HCT116 (cell line): ENCODE results near the gene COL28A1. TPM values are rescaled to one million over a fixed set of nuclear protein-coding genes. Genes with fewer than 3 reads are reported as not detected.

ENCODE experiments used
- ATAC-seq: fragments of 200-7000 bp; cut with Tn5 transposase; 2 replicates; pipeline ENCODE4 v1.9.1; 2020; ENCODE audit warnings: mild to moderate bottlenecking, moderate library complexity
- BruUV-seq: library from RNA; stranded (reverse); fragments of 400-500 nt; replicated peaks from 2 replicates; lab custom pipeline; 2021; lab: Mats Ljungman, UMichigan
- CTCF ChIA-PET: fragments of 300-600 bp; sonication (Branson Sonifier 250); formaldehyde crosslinking; loops from one replicate; lab custom pipeline; 2021; ENCODE audit warnings: antibody characterized with exemption; lab: Charles Lee
- POLR2A ChIA-PET: fragments of 300-600, 350-600 bp; sonication (Branson Sonifier 250); formaldehyde crosslinking; loops from one replicate; lab custom pipeline; 2021; ENCODE audit warnings: antibody characterized with exemption; lab: Charles Lee
- RAD21 ChIA-PET, 2 experiments: fragments of 300-600 bp; sonication (Branson Sonifier 250); formaldehyde crosslinking; loops; one replicate each; lab custom pipeline; 2023; ENCODE audit warnings: low total read pairs in 2 of 2; ENCODE audit not compliant: uncharacterized antibody in 2 of 2, unreplicated experiment in 2 of 2, low non-redundant PET in 1 of 2; lab: Charles Lee
- DNase-seq: peaks from one replicate; pipeline ENCODE4 v3.0.0-alpha.2; 2010; ENCODE audit warnings: low read depth, low spot score
- H2AFZ ChIP-seq: fragments of 200-600 bp; shearing (Covaris generic), sonication (generic); 2 replicates; pipeline ENCODE4 v1.6.1; 2017; ENCODE audit warnings: low read depth, mixed run types, mixed read lengths, antibody characterized with exemption, low read length; ENCODE audit not compliant: poor library complexity, severe bottlenecking
- H3K27ac ChIP-seq: 2 replicates; pipeline ENCODE4 v1.5.1; 2012; ENCODE audit warnings: low read depth, low read length
- H3K27me3 ChIP-seq: fragments of 200-600 bp; sonication (generic); 2 replicates; pipeline ENCODE4 v1.6.1; 2016; ENCODE audit warnings: mixed run types, low read length, mixed read lengths; ENCODE audit not compliant: insufficient read depth
- H3K36me3 ChIP-seq, 2 experiments: fragments of 200-500 bp in 1 of 2; fragments of 200-600 bp in 1 of 2; sonication (Bioruptor generic) in 1 of 2; sonication (generic) in 1 of 2; 2 replicates each; pipeline versions ENCODE4 v1.5.1 to v1.6.1; 2014 to 2016; ENCODE audit warnings: low read length in 2 of 2, inconsistent platforms in 1 of 2, mixed read lengths in 1 of 2, mixed run types in 1 of 2; ENCODE audit not compliant: insufficient read depth in 2 of 2, control insufficient read depth in 1 of 2
- H3K4me1 ChIP-seq, 2 experiments: fragments of 200-600 bp in 1 of 2; sonication (generic) in 1 of 2; 2 replicates each; pipeline versions ENCODE4 v1.5.1 to v1.6.1; 2012 to 2017; ENCODE audit warnings: low read length in 2 of 2, inconsistent platforms in 1 of 2, mild to moderate bottlenecking in 1 of 2, mixed read lengths in 1 of 2, mixed run types in 1 of 2, moderate library complexity in 1 of 2; ENCODE audit not compliant: insufficient read depth in 2 of 2, control insufficient read depth in 1 of 2
- H3K4me2 ChIP-seq: fragments of 200-600 bp; sonication (generic); 2 replicates; pipeline ENCODE4 v1.6.1; 2017; ENCODE audit warnings: mixed run types, low read length, mixed read lengths
- H3K4me3 ChIP-seq, 2 experiments: fragments of 200-600 bp in 1 of 2; sonication (generic) in 1 of 2; replicated peaks in 1 of 2; 2 replicates each; pipeline ENCODE4 v1.5.1; 2011 to 2016; ENCODE audit warnings: low read length in 2 of 2, control low read depth in 1 of 2, low read depth in 1 of 2, mild to moderate bottlenecking in 1 of 2, mixed read lengths in 1 of 2, mixed run types in 1 of 2
- H3K79me2 ChIP-seq: fragments of 200-600 bp; sonication (generic); 2 replicates; pipeline ENCODE4 v1.6.1; 2017; ENCODE audit warnings: mild to moderate bottlenecking, mixed run types, low read length, moderate library complexity, mixed read lengths; ENCODE audit not compliant: insufficient read depth
- H3K9ac ChIP-seq: fragments of 200-600 bp; sonication (generic); 2 replicates; pipeline ENCODE4 v1.6.1; 2016; ENCODE audit warnings: low read length, mixed read lengths
- H3K9me2 ChIP-seq: fragments of 200-600 bp; sonication (generic), shearing (Covaris generic); 2 replicates; pipeline ENCODE4 v1.6.1; 2017; ENCODE audit warnings: mixed run types, mild to moderate bottlenecking, moderate library complexity; ENCODE audit not compliant: insufficient read depth
- H3K9me3 ChIP-seq, 2 experiments: fragments of 200-500 bp in 1 of 2; fragments of 200-600 bp in 1 of 2; sonication (Bioruptor generic) in 1 of 2; sonication (generic) in 1 of 2; 2 replicates each; pipeline ENCODE4 v1.6.1; 2014 to 2017; ENCODE audit warnings: low read length in 2 of 2, mixed read lengths in 2 of 2, inconsistent platforms in 1 of 2, low read depth in 1 of 2, mild to moderate bottlenecking in 1 of 2, mixed run types in 1 of 2, moderate library complexity in 1 of 2; ENCODE audit not compliant: control insufficient read depth in 1 of 2, insufficient read depth in 1 of 2
- H4K20me1 ChIP-seq: fragments of 200-600 bp; sonication (generic), shearing (Covaris generic); 2 replicates; pipeline ENCODE4 v1.6.1; 2017; ENCODE audit warnings: mixed run types, mild to moderate bottlenecking, moderate library complexity; ENCODE audit not compliant: insufficient read depth
- CBX3 ChIP-seq: IDR thresholded peaks from 2 replicates; pipeline ENCODE4 v1.6.1; 2012; ENCODE audit warnings: low read depth
- CEBPB ChIP-seq: IDR thresholded peaks from 2 replicates; pipeline ENCODE4 v1.6.1; 2012; ENCODE audit warnings: low read depth
- EGR1 ChIP-seq: IDR thresholded peaks from 2 replicates; pipeline ENCODE4 v1.6.1; 2012; ENCODE audit warnings: low read depth
- ELF1 ChIP-seq: IDR thresholded peaks from 2 replicates; pipeline ENCODE4 v1.6.1; 2012; ENCODE audit warnings: low read depth, borderline replicate concordance
- EZH2 ChIP-seq: fragments of 200-600 bp; sonication (generic); IDR thresholded peaks from 2 replicates; pipeline ENCODE4 v1.6.1; 2017; ENCODE audit warnings: antibody characterized with exemption, mixed run types
- FOSL1 ChIP-seq: IDR thresholded peaks from 2 replicates; pipeline ENCODE4 v1.6.1; 2012; ENCODE audit warnings: low read depth
- JUND ChIP-seq: IDR thresholded peaks from 2 replicates; pipeline ENCODE4 v1.6.1; 2012
- POLR2A ChIP-seq: IDR thresholded peaks from 2 replicates; pipeline ENCODE4 v1.7.0; 2011; ENCODE audit warnings: borderline replicate concordance; ENCODE audit not compliant: insufficient read depth, insufficient read length; ENCODE audit errors: extremely low read depth
- POLR2AphosphoS5 ChIP-seq: IDR thresholded peaks from 2 replicates; pipeline ENCODE4 v1.6.1; 2011; ENCODE audit warnings: mild to moderate bottlenecking, low read depth, low read length, moderate library complexity
- RAD21 ChIP-seq: IDR thresholded peaks from 2 replicates; pipeline ENCODE4 v1.6.1; 2012; ENCODE audit warnings: low read depth, mild to moderate bottlenecking
- SIN3A ChIP-seq: IDR thresholded peaks from 2 replicates; pipeline ENCODE4 v1.6.1; 2012; ENCODE audit warnings: low read depth
- SP1 ChIP-seq: IDR thresholded peaks from 2 replicates; pipeline ENCODE4 v1.6.1; 2012; ENCODE audit warnings: low read depth
- SRF ChIP-seq: IDR thresholded peaks from 2 replicates; pipeline ENCODE4 v1.6.1; 2012; ENCODE audit warnings: low read depth
- TCF7L2 ChIP-seq: IDR thresholded peaks from 2 replicates; pipeline ENCODE4 v1.7.0; 2011; ENCODE audit warnings: borderline replicate concordance, inconsistent platforms; ENCODE audit not compliant: insufficient read depth, insufficient read length; ENCODE audit errors: extremely low read depth
- YY1 ChIP-seq: IDR thresholded peaks from 2 replicates; pipeline ENCODE4 v1.6.1; 2011; ENCODE audit warnings: low read length, low read depth, moderate library complexity, mild to moderate bottlenecking; ENCODE audit not compliant: insufficient replicate concordance; ENCODE audit errors: extremely low read depth
- ZFX ChIP-seq: fragments of 450-650 bp; IDR thresholded peaks from 2 replicates; pipeline ENCODE4 v1.6.1; 2017
- ZNF274 ChIP-seq: fragments of 200-500 bp; sonication (Bioruptor generic); IDR thresholded peaks from 2 replicates; pipeline ENCODE4 v1.6.1; 2014; ENCODE audit warnings: mild to moderate bottlenecking, low read depth, low read length, inconsistent platforms
- intact Hi-C: fragments of 100-400 bp; cut with micrococcal nuclease; formaldehyde crosslinking; loops from 2 replicates; pipeline ENCODE4 v1.10.0; 2022
- total RNA-seq: library from RNA; stranded (reverse); gene quantifications from one replicate; pipeline ENCODE4 v1.2.1, GENCODE V29; 2021; ENCODE audit not compliant: unreplicated experiment
- TF ChIP-seq, protein P1 (sequence below): IDR thresholded peaks from 2 replicates; pipeline ENCODE4 v1.6.1; 2012
- TF ChIP-seq, protein P2 (sequence below): IDR thresholded peaks from 2 replicates; pipeline ENCODE4 v1.6.1; 2012; ENCODE audit warnings: low read depth
- TF ChIP-seq, protein P3 (sequence below), 3 experiments: fragments of 200-600 bp in 1 of 3; sonication (generic) in 1 of 3; IDR thresholded peaks in 2 of 3; conservative IDR thresholded peaks in 1 of 3; 2 replicates each; pipeline ENCODE4 v1.5.1; 2012 to 2017; ENCODE audit warnings: low read depth in 2 of 3, low read length in 2 of 3, antibody characterized with exemption in 1 of 3, borderline replicate concordance in 1 of 3, control low read depth in 1 of 3, mild to moderate bottlenecking in 1 of 3, mixed read lengths in 1 of 3, mixed run types in 1 of 3, moderate library complexity in 1 of 3; ENCODE audit not compliant: insufficient read depth in 1 of 3

The COL28A1 gene
- total RNA-seq, 1 experiment from 2014 or later, result 0.12 TPM

DNA sequence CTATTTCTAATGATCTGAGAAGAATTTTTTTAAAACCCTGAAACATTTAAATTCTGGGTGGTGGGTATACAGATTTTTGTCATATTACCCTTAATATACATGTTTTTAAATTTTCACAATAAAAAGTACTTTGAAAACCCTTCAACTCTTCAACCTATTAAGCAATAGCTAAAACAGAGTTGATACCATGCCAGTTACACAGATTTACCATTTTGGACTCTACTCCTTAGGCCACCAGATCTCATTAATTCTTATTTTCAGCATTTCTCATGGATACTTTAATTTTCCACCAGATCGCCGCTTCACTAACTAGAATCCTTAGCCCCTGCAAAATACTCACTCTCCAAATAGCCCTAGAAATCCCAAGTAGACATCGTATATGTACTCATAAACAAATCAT is 12.7 kb upstream of the COL28A1 start:
- ATAC-seq, result no peak

More for the DNA sequence above, 12.7 kb upstream of the COL28A1 start:
- H4K20me1 ChIP-seq, result no peaks in the 10 kb centered on the region
- POLR2A ChIA-PET, result no interaction called here
- no peak for DNase-seq
- H3K4me3 ChIP-seq, result no peak overlapping the region
- intact Hi-C loops, result no loop called here
- H3K36me3 ChIP-seq, result no peaks in the 10 kb centered on the region
- no peaks in the 10 kb centered on the region for H3K79me2 ChIP-seq
- TF ChIP-seq SIN3A (no peak), YY1 (no peak), POLR2AphosphoS5 (no peak), SP1 (no peak), CBX3 (no peak), ELF1 (no peak), FOSL1 (no peak), TCF7L2 (no peak), RAD21 (no peak), ZNF274 (no peak), POLR2A (no peak), CEBPB (no peak), EZH2 (no peak), JUND (no peak), ZFX (no peak), SRF (no peak), EGR1 (no peak)
- TF ChIP-seq, protein P1, sequence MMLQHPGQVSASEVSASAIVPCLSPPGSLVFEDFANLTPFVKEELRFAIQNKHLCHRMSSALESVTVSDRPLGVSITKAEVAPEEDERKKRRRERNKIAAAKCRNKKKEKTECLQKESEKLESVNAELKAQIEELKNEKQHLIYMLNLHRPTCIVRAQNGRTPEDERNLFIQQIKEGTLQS, result no peak
- TF ChIP-seq, protein P2, sequence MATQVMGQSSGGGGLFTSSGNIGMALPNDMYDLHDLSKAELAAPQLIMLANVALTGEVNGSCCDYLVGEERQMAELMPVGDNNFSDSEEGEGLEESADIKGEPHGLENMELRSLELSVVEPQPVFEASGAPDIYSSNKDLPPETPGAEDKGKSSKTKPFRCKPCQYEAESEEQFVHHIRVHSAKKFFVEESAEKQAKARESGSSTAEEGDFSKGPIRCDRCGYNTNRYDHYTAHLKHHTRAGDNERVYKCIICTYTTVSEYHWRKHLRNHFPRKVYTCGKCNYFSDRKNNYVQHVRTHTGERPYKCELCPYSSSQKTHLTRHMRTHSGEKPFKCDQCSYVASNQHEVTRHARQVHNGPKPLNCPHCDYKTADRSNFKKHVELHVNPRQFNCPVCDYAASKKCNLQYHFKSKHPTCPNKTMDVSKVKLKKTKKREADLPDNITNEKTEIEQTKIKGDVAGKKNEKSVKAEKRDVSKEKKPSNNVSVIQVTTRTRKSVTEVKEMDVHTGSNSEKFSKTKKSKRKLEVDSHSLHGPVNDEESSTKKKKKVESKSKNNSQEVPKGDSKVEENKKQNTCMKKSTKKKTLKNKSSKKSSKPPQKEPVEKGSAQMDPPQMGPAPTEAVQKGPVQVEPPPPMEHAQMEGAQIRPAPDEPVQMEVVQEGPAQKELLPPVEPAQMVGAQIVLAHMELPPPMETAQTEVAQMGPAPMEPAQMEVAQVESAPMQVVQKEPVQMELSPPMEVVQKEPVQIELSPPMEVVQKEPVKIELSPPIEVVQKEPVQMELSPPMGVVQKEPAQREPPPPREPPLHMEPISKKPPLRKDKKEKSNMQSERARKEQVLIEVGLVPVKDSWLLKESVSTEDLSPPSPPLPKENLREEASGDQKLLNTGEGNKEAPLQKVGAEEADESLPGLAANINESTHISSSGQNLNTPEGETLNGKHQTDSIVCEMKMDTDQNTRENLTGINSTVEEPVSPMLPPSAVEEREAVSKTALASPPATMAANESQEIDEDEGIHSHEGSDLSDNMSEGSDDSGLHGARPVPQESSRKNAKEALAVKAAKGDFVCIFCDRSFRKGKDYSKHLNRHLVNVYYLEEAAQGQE, result no peak
- TF ChIP-seq, protein P3, sequence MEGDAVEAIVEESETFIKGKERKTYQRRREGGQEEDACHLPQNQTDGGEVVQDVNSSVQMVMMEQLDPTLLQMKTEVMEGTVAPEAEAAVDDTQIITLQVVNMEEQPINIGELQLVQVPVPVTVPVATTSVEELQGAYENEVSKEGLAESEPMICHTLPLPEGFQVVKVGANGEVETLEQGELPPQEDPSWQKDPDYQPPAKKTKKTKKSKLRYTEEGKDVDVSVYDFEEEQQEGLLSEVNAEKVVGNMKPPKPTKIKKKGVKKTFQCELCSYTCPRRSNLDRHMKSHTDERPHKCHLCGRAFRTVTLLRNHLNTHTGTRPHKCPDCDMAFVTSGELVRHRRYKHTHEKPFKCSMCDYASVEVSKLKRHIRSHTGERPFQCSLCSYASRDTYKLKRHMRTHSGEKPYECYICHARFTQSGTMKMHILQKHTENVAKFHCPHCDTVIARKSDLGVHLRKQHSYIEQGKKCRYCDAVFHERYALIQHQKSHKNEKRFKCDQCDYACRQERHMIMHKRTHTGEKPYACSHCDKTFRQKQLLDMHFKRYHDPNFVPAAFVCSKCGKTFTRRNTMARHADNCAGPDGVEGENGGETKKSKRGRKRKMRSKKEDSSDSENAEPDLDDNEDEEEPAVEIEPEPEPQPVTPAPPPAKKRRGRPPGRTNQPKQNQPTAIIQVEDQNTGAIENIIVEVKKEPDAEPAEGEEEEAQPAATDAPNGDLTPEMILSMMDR (IDR thresholded peaks at IDR 0.05 in 2 of 3, conservative IDR thresholded peaks at IDR 0.05 in 1 of 3; ENCODE audit: borderline replicate concordance in 1 of 3, insufficient read depth in 1 of 3, low read depth in 2 of 3, low read length in 2 of 3), result no peak
- TF ChIP-seq, all 23 proteins: peak for 0
- H3K27me3 ChIP-seq, result no peaks in the 10 kb centered on the region
- no peaks in the 10 kb centered on the region for H3K9me2 ChIP-seq
- no peak overlapping the region for H3K4me2 ChIP-seq
- no peak overlapping the region for H3K27ac ChIP-seq
- BruUV-seq, result no TSS peak
- RAD21 ChIA-PET, result no interaction called here
- H3K9ac ChIP-seq, result no peak overlapping the region
- H3K4me1 ChIP-seq, result no peaks in the 10 kb centered on the region
- no peaks in the 10 kb centered on the region for H3K9me3 ChIP-seq
- H2AFZ ChIP-seq, result no peak overlapping the region
- CTCF ChIA-PET, result no interaction called here
